Measurements from ENCODE around the gene ATP1A1.

ATP1A1 gene

GRCh38 chr1:116426401-116426800 lies 53.4 kb downstream of the ATP1A1 start:
- no peak overlapping the region for H3K4me3 ChIP-seq (ENCODE audit: low read depth, low read length)
- H3K36me3 ChIP-seq (ENCODE audit: insufficient read depth, low read length), result no peaks in the 10 kb centered on the region
- peaks cover 54% of the 10 kb centered on the region for H3K27me3 ChIP-seq (ENCODE audit: insufficient read depth, low read length)

GRCh38 chr1:116428576-116428975 lies 55.5 kb downstream of the ATP1A1 start:
- Histone ChIP-seq H3K79me2 (ENCODE audit: control insufficient read depth, insufficient read depth, low read length, unreplicated experiment) (no peaks in the 10 kb centered on the region), H3K4me1 (ENCODE audit: control insufficient read depth, insufficient read depth, low read length, unreplicated experiment) (no peaks in the 10 kb centered on the region), H3K36me3 (ENCODE audit: insufficient read depth, low read length) (no peaks in the 10 kb centered on the region), H3K27me3 (ENCODE audit: insufficient read depth, low read length) (peaks cover 46% of the 10 kb centered on the region), H3K27ac (ENCODE audit: low read depth, low read length) (no peak overlapping the region), H3K4me3 (ENCODE audit: low read depth, low read length) (no peak overlapping the region), H2AFZ (ENCODE audit: low read length, unreplicated experiment) (no peak overlapping the region)

More at GRCh38 chr1:116426401-116426800, 53.4 kb downstream of the ATP1A1 start:
- H3K4me1 ChIP-seq (ENCODE audit: control insufficient read depth, insufficient read depth, low read length, unreplicated experiment), result no peaks in the 10 kb centered on the region
- no peak overlapping the region for H2AFZ ChIP-seq (ENCODE audit: low read length, unreplicated experiment)
- no peak overlapping the region for H3K27ac ChIP-seq (ENCODE audit: low read depth, low read length)
- H3K79me2 ChIP-seq (ENCODE audit: control insufficient read depth, insufficient read depth, low read length, unreplicated experiment), result no peaks in the 10 kb centered on the region

- Histone ChIP-seq H3K27me3 (ENCODE audit: insufficient read depth, low read length) (peaks cover 32% of the 10 kb centered on the region), H3K79me2 (ENCODE audit: control insufficient read depth, insufficient read depth, low read length, unreplicated experiment) (no peaks in the 10 kb centered on the region), H3K27ac (ENCODE audit: low read depth, low read length) (no peak overlapping the region), H3K4me1 (ENCODE audit: control insufficient read depth, insufficient read depth, low read length, unreplicated experiment) (no peaks in the 10 kb centered on the region), H3K4me3 (ENCODE audit: low read depth, low read length) (no peak overlapping the region), H2AFZ (ENCODE audit: low read length, unreplicated experiment) (no peak overlapping the region), H3K36me3 (ENCODE audit: insufficient read depth, low read length) (no peaks in the 10 kb centered on the region)
These were observed 56.9 kb downstream of the ATP1A1 start for GRCh38 chr1:116429821-116430374.

GRCh38 chr1:116431870-116432500 lies 58.9 kb downstream of the ATP1A1 start:
- Histone ChIP-seq H3K27me3 (ENCODE audit: insufficient read depth, low read length) (peaks cover 33% of the 10 kb centered on the region), H2AFZ (ENCODE audit: low read length, unreplicated experiment) (no peak overlapping the region), H3K79me2 (ENCODE audit: control insufficient read depth, insufficient read depth, low read length, unreplicated experiment) (no peaks in the 10 kb centered on the region), H3K27ac (ENCODE audit: low read depth, low read length) (no peak overlapping the region), H3K4me3 (ENCODE audit: low read depth, low read length) (no peak overlapping the region), H3K4me1 (ENCODE audit: control insufficient read depth, insufficient read depth, low read length, unreplicated experiment) (no peaks in the 10 kb centered on the region), H3K36me3 (ENCODE audit: insufficient read depth, low read length) (no peaks in the 10 kb centered on the region)

- no peak overlapping the region for H3K4me3 ChIP-seq (ENCODE audit: low read depth, low read length)
- H3K4me1 ChIP-seq (ENCODE audit: control insufficient read depth, insufficient read depth, low read length, unreplicated experiment), result no peaks in the 10 kb centered on the region
- peaks cover 38% of the 10 kb centered on the region for H3K27me3 ChIP-seq (ENCODE audit: insufficient read depth, low read length)
- no peaks in the 10 kb centered on the region for H3K36me3 ChIP-seq (ENCODE audit: insufficient read depth, low read length)
- H3K27ac ChIP-seq (ENCODE audit: low read depth, low read length), result no peak overlapping the region
- H3K79me2 ChIP-seq (ENCODE audit: control insufficient read depth, insufficient read depth, low read length, unreplicated experiment), result no peaks in the 10 kb centered on the region
- no peak overlapping the region for H2AFZ ChIP-seq (ENCODE audit: low read length, unreplicated experiment)
These were observed 59.7 kb downstream of the ATP1A1 start for GRCh38 chr1:116432655-116433265.

GRCh38 chr1:116433275-116434257 lies 60.5 kb downstream of the ATP1A1 start:
- H3K27ac ChIP-seq (ENCODE audit: low read depth, low read length), result no peak overlapping the region
- peaks cover 39% of the 10 kb centered on the region for H3K27me3 ChIP-seq (ENCODE audit: insufficient read depth, low read length)
- H3K4me1 ChIP-seq (ENCODE audit: control insufficient read depth, insufficient read depth, low read length, unreplicated experiment), result no peaks in the 10 kb centered on the region
- H3K36me3 ChIP-seq (ENCODE audit: insufficient read depth, low read length), result no peaks in the 10 kb centered on the region
- no peaks in the 10 kb centered on the region for H3K79me2 ChIP-seq (ENCODE audit: control insufficient read depth, insufficient read depth, low read length, unreplicated experiment)
- H3K4me3 ChIP-seq (ENCODE audit: low read depth, low read length), result no peak overlapping the region
- no peak overlapping the region for H2AFZ ChIP-seq (ENCODE audit: low read length, unreplicated experiment)

GRCh38 chr1:116434849-116435248 lies 61.8 kb downstream of the ATP1A1 start:
- H3K27ac ChIP-seq (ENCODE audit: low read depth, low read length), result no peak overlapping the region
- peaks cover 35% of the 10 kb centered on the region for H3K27me3 ChIP-seq (ENCODE audit: insufficient read depth, low read length)
- H2AFZ ChIP-seq (ENCODE audit: low read length, unreplicated experiment), result no peak overlapping the region

GRCh38 chr1:116435806-116436610 lies 63.0 kb downstream of the ATP1A1 start:
- H3K36me3 ChIP-seq (ENCODE audit: insufficient read depth, low read length), result no peaks in the 10 kb centered on the region
- no peak overlapping the region for H2AFZ ChIP-seq (ENCODE audit: low read length, unreplicated experiment)
- no peak overlapping the region for H3K4me3 ChIP-seq (ENCODE audit: low read depth, low read length)
- no peaks in the 10 kb centered on the region for H3K79me2 ChIP-seq (ENCODE audit: control insufficient read depth, insufficient read depth, low read length, unreplicated experiment)
- H3K27me3 ChIP-seq (ENCODE audit: insufficient read depth, low read length), result peaks cover 36% of the 10 kb centered on the region
- H3K27ac ChIP-seq (ENCODE audit: low read depth, low read length), result no peak overlapping the region
- peaks cover 4% of the 10 kb centered on the region for H3K4me1 ChIP-seq (ENCODE audit: control insufficient read depth, insufficient read depth, low read length, unreplicated experiment)

More at GRCh38 chr1:116434849-116435248, 61.8 kb downstream of the ATP1A1 start:
- no peaks in the 10 kb centered on the region for H3K79me2 ChIP-seq (ENCODE audit: control insufficient read depth, insufficient read depth, low read length, unreplicated experiment)
- H3K4me3 ChIP-seq (ENCODE audit: low read depth, low read length), result no peak overlapping the region
- H3K36me3 ChIP-seq (ENCODE audit: insufficient read depth, low read length), result no peaks in the 10 kb centered on the region
- peaks cover 1% of the 10 kb centered on the region for H3K4me1 ChIP-seq (ENCODE audit: control insufficient read depth, insufficient read depth, low read length, unreplicated experiment)

- Histone ChIP-seq H3K4me3 (ENCODE audit: low read depth, low read length) (no peak overlapping the region), H3K79me2 (ENCODE audit: control insufficient read depth, insufficient read depth, low read length, unreplicated experiment) (no peaks in the 10 kb centered on the region), H3K36me3 (ENCODE audit: insufficient read depth, low read length) (no peaks in the 10 kb centered on the region), H3K27ac (ENCODE audit: low read depth, low read length) (no peak overlapping the region), H3K4me1 (ENCODE audit: control insufficient read depth, insufficient read depth, low read length, unreplicated experiment) (peaks cover 4% of the 10 kb centered on the region), H3K27me3 (ENCODE audit: insufficient read depth, low read length) (peaks cover 41% of the 10 kb centered on the region), H2AFZ (ENCODE audit: low read length, unreplicated experiment) (no peak overlapping the region)
These were observed 63.5 kb downstream of the ATP1A1 start for GRCh38 chr1:116436611-116436970.

GRCh38 chr1:116439701-116440100 lies 66.7 kb downstream of the ATP1A1 start:
- H3K4me1 ChIP-seq (ENCODE audit: control insufficient read depth, insufficient read depth, low read length, unreplicated experiment), result peaks cover 4% of the 10 kb centered on the region
- H3K79me2 ChIP-seq (ENCODE audit: control insufficient read depth, insufficient read depth, low read length, unreplicated experiment), result no peaks in the 10 kb centered on the region
- H3K27me3 ChIP-seq (ENCODE audit: insufficient read depth, low read length), result peaks cover 49% of the 10 kb centered on the region
- H2AFZ ChIP-seq (ENCODE audit: low read length, unreplicated experiment), result no peak overlapping the region
- no peak overlapping the region for H3K4me3 ChIP-seq (ENCODE audit: low read depth, low read length)
- H3K27ac ChIP-seq (ENCODE audit: low read depth, low read length), result no peak overlapping the region
- no peaks in the 10 kb centered on the region for H3K36me3 ChIP-seq (ENCODE audit: insufficient read depth, low read length)

Measured in ACC112 (cell line).